HS-5 (cell line): ENCODE results near the gene SFN.
"Not testable (repeated sequence)": the region's sequence is repeated elsewhere in the genome, so short reads cannot be mapped to it uniquely, and the experiment has no call there.

ENCODE experiments used
- DNase-seq: peaks from one replicate; pipeline ENCODE4 v3.0.0-alpha.2; 2012; ENCODE audit warnings: low read depth

Gene SFN

GRCh38 chr1:26864610-26865480 is 1.9 kb downstream of the SFN start:
- peak; percentile 90 for DNase-seq

DNA sequence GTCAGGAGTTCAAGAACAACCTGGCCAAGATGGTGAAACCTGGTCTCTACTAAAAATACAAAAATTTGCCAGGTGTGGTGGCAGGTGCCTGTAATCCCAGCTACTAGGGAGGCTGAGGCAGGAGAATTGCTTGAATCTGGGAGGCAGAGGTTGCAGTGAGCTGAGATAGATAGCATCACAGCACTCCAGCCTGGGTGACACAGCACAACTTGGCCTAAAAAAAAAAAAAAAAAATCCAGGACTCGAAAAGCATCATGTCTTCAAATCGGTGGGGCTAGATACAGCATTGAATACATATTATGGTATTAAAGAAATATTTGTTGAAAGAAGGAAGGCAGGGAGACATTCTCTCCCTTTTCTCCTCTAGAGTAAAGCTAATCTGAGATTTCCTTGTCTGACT is 10.1 kb downstream of the SFN start:
- DNase-seq: not testable (repeated sequence)

GRCh38 chr1:26874896-26875295 is 11.9 kb downstream of the SFN start:
- no peak for DNase-seq

DNA sequence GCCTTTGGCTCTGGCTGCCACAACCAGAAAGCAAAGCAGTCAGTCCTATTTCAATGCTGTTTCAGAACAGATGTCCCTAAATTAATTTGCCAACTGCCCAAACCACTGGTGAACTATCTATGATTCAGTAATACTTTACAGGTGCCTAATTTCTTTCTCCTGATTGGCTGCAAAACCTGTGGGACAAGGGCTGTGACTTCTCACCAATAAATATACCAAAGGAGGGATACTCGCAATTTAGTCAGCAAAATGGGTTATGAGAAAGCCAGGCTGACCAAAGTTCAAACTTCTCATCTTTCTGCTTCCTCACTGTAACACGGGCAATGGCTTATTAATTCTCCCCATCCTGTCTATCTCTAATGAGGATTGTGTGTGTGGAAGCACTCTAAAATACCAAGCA is 14.4 kb downstream of the SFN start:
- no peak for DNase-seq

GRCh38 chr1:26879793-26880192 is 16.8 kb downstream of the SFN start:
- no peak for DNase-seq

- not testable (repeated sequence) for DNase-seq
Observed at GRCh38 chr1:26881611-26882010, 18.7 kb downstream of the SFN start.

GRCh38 chr1:26882696-26883463 is 19.9 kb downstream of the SFN start:
- no peak for DNase-seq

DNA sequence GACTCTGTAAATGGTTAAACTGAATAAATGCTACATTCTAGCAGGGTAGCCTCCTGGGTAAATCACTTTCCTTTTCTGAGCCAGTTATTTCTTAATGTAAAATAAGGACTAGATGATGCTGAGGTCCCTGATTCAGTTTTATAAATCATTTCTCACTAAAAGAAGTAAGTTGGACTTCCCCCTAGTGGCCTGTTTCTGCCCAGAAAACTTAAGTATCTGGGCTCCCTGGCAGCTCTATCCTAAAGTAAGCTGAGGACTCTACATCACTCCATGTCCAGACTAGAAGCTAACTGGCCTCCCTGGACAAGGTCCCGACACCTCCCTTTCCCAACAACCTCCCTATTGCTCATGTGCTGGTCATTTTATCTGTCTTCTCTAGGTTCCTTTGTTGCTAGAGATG is 24.2 kb downstream of the SFN start:
- DNase-seq: no peak

DNA sequence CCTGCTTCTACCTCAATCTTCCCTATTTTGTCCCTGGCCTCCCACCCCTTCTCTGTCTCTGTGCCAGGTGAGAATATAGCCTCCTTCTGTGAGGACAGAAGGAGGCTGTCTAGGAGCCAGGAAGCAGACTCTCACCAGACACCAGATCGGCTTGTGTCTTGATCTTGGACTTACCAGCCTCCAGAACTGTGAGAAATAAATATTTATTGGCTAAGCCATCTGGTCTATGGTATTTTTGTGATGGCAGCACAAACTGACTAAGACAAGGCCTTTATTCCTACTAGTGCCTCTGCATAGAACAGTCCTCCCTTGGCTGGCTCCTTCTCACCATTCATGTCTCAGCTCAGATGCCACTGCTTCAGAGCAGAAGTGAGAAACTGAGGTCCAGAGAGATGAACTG is 25.3 kb downstream of the SFN start:
- DNase-seq: no peak

DNA sequence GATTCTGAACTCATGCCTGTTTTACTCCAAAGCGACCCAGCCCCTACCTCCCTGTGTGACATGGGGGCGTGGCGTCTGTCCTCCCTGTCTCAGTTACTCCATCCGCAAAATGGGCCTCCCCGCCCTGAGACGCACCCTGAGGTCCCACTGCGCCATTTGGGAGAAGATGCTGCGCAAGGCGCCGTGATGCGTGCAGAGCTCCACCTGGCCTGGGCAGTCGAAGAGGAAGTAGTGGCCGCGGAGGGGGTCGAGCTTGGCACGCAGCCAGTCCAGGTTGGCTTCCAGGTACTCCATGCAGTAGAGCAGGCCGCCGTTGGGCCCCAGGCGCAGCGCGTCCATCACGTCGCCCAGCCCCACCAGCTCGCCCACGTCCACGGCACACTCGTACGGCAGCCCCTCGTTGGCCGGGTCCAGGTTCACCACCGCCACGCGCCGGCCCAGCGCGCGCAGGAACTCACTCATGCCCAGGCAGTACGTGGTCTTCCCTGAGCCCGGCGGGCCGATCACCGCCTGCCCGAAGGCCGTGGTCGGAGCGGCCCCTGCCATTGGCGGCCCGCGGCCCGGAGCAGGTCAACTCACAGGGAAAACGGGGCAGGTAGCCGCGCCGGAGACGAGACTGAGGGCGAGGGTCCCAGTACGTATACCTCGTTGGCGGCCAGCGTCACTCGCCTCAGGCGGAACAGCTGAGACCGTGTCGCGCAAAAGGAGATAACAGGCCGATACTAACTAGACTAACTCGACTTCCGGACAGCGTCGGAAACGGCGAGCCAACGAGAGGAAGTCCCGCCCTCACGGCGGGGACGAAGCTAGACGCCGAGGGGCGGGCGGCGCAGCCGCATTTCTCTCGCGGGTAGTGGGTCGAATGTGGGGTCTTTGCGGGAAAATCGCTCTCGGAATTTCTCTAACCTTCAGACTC is 26.9 kb downstream of the SFN start, which contains the start of gene GPN2:
GPN2 (minus strand) TSS at position 733 of the 916 bp plus-strand sequence; CDS start at position 546, 187 bp downstream.
- peak; percentile 36 for DNase-seq

DNA sequence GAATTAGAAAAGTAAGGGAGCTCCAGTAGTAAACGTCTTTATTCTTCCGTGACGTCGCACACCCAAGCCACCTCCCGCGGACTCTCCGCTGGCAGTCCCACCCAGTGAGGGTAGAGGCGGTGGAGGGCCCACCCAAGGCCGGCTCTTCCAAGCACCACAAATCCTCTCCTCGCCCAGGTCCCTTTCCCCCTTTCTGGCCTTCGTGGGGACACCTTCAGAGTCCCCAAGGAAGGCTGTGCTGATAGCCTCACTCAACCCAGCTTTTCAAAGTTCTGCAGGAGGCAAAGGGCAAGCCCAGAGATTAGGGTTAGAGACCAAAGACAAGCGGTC is 27.5 kb downstream of the SFN start:
- DNase-seq: no peak

- no peak for DNase-seq
Observed at GRCh38 chr1:26894263-26894662, 31.3 kb downstream of the SFN start.

- no peak for DNase-seq
Observed at GRCh38 chr1:26897351-26897750, 34.4 kb downstream of the SFN start.

- peak; percentile 84 for DNase-seq
Observed at GRCh38 chr1:26900001-26900814, 37.3 kb downstream of the SFN start, which contains the start of gene GPATCH3. Gene GPATCH3, minus strand, starts transcription at chr1:26900467. Its CDS starts 25 bp downstream, at chr1:26900442.

DNA sequence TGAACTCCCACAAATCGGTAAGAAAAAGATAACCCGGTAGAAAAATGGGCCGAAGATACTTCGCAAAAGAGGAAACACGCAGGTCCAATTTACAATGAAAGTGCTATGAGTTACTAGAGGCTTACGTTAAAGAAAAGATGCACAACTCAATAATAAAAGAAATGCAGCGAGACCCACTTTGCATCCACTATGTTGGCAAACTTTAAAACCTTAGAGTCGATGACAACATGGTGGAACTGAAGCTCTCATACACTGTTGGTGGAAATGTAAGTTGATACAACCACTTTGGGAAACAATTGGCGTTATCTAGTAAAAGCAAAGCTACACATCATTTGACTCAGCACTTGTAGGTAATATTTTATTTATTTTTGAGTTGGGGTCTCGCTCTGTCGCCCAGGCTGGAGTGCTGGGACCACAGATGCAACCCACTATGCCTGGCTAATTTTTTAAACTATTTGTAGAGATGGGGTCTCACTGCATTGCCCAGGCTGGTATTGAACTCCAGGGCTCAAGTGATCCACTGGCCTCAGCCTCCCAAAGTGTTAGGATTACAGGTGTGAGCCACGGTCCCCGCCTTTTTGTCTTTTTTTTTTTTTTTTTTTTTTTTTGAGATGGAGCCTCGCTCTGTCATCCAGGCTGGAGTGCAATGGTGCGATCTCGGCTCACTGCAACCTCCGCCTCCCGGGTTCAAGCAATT is 38.0 kb downstream of the SFN start:
- no peak for DNase-seq

DNA sequence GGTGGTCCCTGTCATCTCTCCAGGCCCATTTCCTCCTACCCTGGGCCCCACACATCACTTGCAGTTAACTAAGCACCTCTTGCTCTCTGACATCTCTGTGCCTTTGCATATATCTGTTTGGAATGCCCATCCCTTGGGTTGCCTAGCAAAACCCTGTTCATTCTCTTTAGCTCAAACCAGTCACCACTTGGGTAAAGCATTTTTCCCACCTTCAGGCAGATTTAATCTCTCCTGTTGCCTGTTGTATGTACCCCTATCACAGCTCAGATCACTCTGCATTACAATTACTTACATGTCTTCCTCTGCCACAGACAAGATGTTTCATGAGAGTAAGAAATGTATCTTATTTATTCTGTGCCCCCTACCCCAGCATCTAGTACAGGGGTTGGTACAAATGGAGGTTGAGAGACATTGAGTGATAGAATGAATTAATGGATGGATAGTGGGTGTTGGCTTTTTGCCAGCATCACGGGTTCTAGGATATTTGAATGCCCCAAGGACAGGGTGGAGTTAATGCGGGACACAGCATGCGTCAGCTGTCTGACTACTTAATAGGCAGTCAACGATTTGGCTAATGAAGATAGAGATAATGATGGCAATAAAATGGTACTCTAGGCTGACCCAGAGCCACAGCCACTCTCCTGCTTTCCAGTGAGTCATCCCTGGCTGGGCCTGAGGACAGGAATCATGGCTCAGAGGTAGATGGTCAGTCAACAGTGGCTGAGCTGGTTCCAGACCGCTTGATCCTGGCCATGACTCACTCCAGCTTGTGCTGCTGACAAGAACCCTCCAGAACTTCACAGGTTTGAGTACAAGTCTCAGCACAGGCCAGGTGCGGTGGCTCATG is 44.3 kb downstream of the SFN start:
- peak; percentile 61 for DNase-seq

DNA sequence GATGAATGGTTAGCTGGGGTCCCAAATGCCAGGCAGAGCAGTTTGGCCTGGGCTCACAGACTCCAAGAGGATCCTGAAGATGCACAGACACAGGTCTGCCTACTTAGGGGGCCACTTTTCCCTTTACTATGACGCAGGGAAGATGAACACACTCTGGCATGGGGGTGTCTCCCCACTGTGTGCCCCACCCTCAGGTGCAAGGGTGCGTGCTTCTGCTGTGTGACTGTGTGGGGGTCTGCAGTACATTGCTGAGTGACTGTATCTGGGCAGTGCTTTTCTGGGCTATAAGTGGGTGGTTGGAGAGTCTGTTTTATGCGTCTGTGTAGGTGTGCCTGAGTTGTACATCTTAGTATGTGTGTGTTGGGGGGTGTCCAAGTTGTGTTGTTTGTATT is 47.0 kb downstream of the SFN start:
- DNase-seq: no peak

GRCh38 chr1:26910343-26911160 is 47.6 kb downstream of the SFN start:
- no peak for DNase-seq
